DOHH2 (cell line): ENCODE data around the gene ECE1.

Experiments
- H3F3A ChIP-seq: fragments of 200-600 bp; sonication (generic), shearing (Covaris generic); 2 replicates; pipeline ENCODE4 v1.6.0; 2016; ENCODE audit warnings: antibody characterized with exemption, mild to moderate bottlenecking; ENCODE audit not compliant: control insufficient read depth, insufficient read depth
- H3K27ac ChIP-seq: fragments of 200-600 bp; sonication (generic); 2 replicates; pipeline ENCODE4 v1.5.1; 2014; ENCODE audit warnings: low read depth, mild to moderate bottlenecking, low read length, moderate library complexity
- H3K27me3 ChIP-seq: fragments of 200-600 bp; sonication (generic); 2 replicates; pipeline ENCODE4 v1.6.1; 2014; ENCODE audit warnings: mild to moderate bottlenecking, low read length, mixed read lengths; ENCODE audit not compliant: control insufficient read depth
- H3K36me3 ChIP-seq: fragments of 200-600 bp; sonication (generic); 2 replicates; pipeline ENCODE4 v1.6.1; 2014; ENCODE audit warnings: mild to moderate bottlenecking, low read length, moderate library complexity, mixed read lengths; ENCODE audit not compliant: control insufficient read depth
- H3K4me1 ChIP-seq: fragments of 200-600 bp; sonication (generic); 2 replicates; pipeline ENCODE4 v1.6.1; 2014; ENCODE audit warnings: mild to moderate bottlenecking, low read length, mixed read lengths; ENCODE audit not compliant: control insufficient read depth
- H3K4me2 ChIP-seq: fragments of 200-600 bp; sonication (generic); 2 replicates; pipeline ENCODE4 v1.6.0; 2014; ENCODE audit warnings: mild to moderate bottlenecking, low read length, moderate library complexity
- H3K4me3 ChIP-seq: fragments of 200-600 bp; sonication (generic); 2 replicates; pipeline ENCODE4 v1.5.1; 2014; ENCODE audit warnings: mild to moderate bottlenecking, low read length, mixed read lengths
- H3K79me2 ChIP-seq: fragments of 200-600 bp; sonication (generic); 2 replicates; pipeline ENCODE4 v1.6.1; 2014; ENCODE audit warnings: mild to moderate bottlenecking, low read length, mixed read lengths; ENCODE audit not compliant: control insufficient read depth
- H3K9me2 ChIP-seq: fragments of 200-600 bp; sonication (generic); replicated peaks from 2 replicates; pipeline ENCODE4 v1.6.1; 2014; ENCODE audit warnings: mild to moderate bottlenecking, low read length, mixed read lengths; ENCODE audit not compliant: control insufficient read depth
- H3K9me3 ChIP-seq: fragments of 200-600 bp; sonication (generic); 2 replicates; pipeline ENCODE4 v1.6.1; 2014; ENCODE audit warnings: antibody characterized with exemption, low read length, mixed read lengths; ENCODE audit not compliant: control insufficient read depth, insufficient read depth
- H4K20me1 ChIP-seq: fragments of 200-600 bp; sonication (generic); 2 replicates; pipeline ENCODE4 v1.6.0; 2014; ENCODE audit warnings: low read depth, mild to moderate bottlenecking, antibody characterized with exemption, low read length, moderate library complexity; ENCODE audit not compliant: control insufficient read depth, insufficient read depth
- CTCF ChIP-seq: fragments of 200-600 bp; sonication (generic); IDR thresholded peaks from one replicate; pipeline ENCODE4 v1.5.1; 2014; ENCODE audit warnings: antibody characterized with exemption, mild to moderate bottlenecking, low read depth, low read length; ENCODE audit not compliant: poor library complexity, severe bottlenecking
- EZH2phosphoT487 ChIP-seq: fragments of 200-600 bp; sonication (generic); IDR thresholded peaks from 2 replicates; pipeline ENCODE4 v1.6.1; 2017; ENCODE audit warnings: borderline replicate concordance, mild to moderate bottlenecking, antibody characterized with exemption, low read length, moderate library complexity, mixed read lengths

Gene ECE1

GRCh38 chr1:21271550-21271949 lies 18.7 kb downstream of the ECE1 start:
- Histone ChIP-seq H3K9me3 (no peaks in the 10 kb centered on the region), H3K9me2 (no peaks in the 10 kb centered on the region), H3K79me2 (no peaks in the 10 kb centered on the region), H3K27ac (no peak overlapping the region), H3K4me2 (no peak overlapping the region), H3K27me3 (no peaks in the 10 kb centered on the region), H3K4me1 (no peaks in the 10 kb centered on the region), H3K4me3 (no peak overlapping the region), H4K20me1 (0 out of 2 replicates have a peak, but pooled peaks cover 4% of the 10 kb centered on the region), H3F3A (no peaks in the 10 kb centered on the region), H3K36me3 (no peaks in the 10 kb centered on the region)
- no peak for TF ChIP-seq EZH2phosphoT487

- Histone ChIP-seq H3K9me2 (no peaks in the 10 kb centered on the region), H3K4me3 (no peak overlapping the region), H3K4me2 (no peak overlapping the region), H4K20me1 (0 out of 2 replicates have a peak, but pooled peaks cover 4% of the 10 kb centered on the region), H3K27ac (no peak overlapping the region), H3K79me2 (no peaks in the 10 kb centered on the region), H3K36me3 (no peaks in the 10 kb centered on the region), H3F3A (no peaks in the 10 kb centered on the region), H3K4me1 (no peaks in the 10 kb centered on the region), H3K27me3 (no peaks in the 10 kb centered on the region), H3K9me3 (no peaks in the 10 kb centered on the region)
- peak; percentile 100 for TF ChIP-seq CTCF
- no peak for TF ChIP-seq EZH2phosphoT487
Measured at GRCh38 chr1:21270086-21270689, 20.1 kb downstream of the ECE1 start.

GRCh38 chr1:21269461-21270085 lies 20.7 kb downstream of the ECE1 start:
- H3K4me2 ChIP-seq: no peak overlapping the region
- H3K27ac ChIP-seq: no peak overlapping the region
- no peaks in the 10 kb centered on the region for H3K79me2 ChIP-seq
- H4K20me1 ChIP-seq: 0 out of 2 replicates have a peak, but pooled peaks cover 4% of the 10 kb centered on the region
- no peaks in the 10 kb centered on the region for H3K9me2 ChIP-seq
- H3K4me3 ChIP-seq: no peak overlapping the region
- H3K9me3 ChIP-seq: no peaks in the 10 kb centered on the region
- no peaks in the 10 kb centered on the region for H3K4me1 ChIP-seq
- H3F3A ChIP-seq: no peaks in the 10 kb centered on the region
- H3K36me3 ChIP-seq: no peaks in the 10 kb centered on the region
- no peak for TF ChIP-seq CTCF
- no peak for TF ChIP-seq EZH2phosphoT487
- H3K27me3 ChIP-seq: no peaks in the 10 kb centered on the region
